GM10248 (cell line): ENCODE results near the gene CAPN11.

ENCODE experiments used
- CTCF ChIA-PET: fragments of 300-600 bp; sonication (Branson Sonifier 250); formaldehyde crosslinking; extraction: SDS; loops from one replicate; lab custom pipeline; 2021; ENCODE audit warnings: antibody characterized with exemption; lab: Yijun Ruan, JAX
- POLR2A ChIA-PET: fragments of 350-650 bp; sonication (Branson Sonifier 250); formaldehyde crosslinking; extraction: SDS; loops from one replicate; lab custom pipeline; 2020; ENCODE audit warnings: antibody characterized with exemption; lab: Yijun Ruan, JAX
- DNase-seq: peaks from one replicate; pipeline ENCODE4 v3.0.0; 2012; ENCODE audit errors: extremely low spot score
- CTCF ChIP-seq: IDR thresholded peaks from 2 replicates; pipeline ENCODE4 v1.5.1; 2012; ENCODE audit warnings: mild to moderate bottlenecking, low read depth; ENCODE audit errors: extremely low read depth, missing control alignments, control extremely low read depth

The CAPN11 gene

GRCh38 chr6:44203955-44204354, 45.3 kb downstream of the CAPN11 start:
- no peak for TF ChIP-seq CTCF
- DNase-seq = no peak
- CTCF ChIA-PET = interaction anchor here (1.2 to 5.2 kb wide), 3 partner anchors 12 to 32 kb away, joined by 3 to 21 read pairs (median 4); no protein-coding TSS in a partner anchor
- POLR2A ChIA-PET = no interaction called here

- ChIA-PET CTCF (interaction anchor here (0.7 to 2.8 kb wide), 5 partner anchors 10 to 60 kb away, joined by 3 to 12 read pairs (median 4); no protein-coding TSS in a partner anchor), POLR2A (interaction anchor here (0.7 kb wide), 1 partner anchor 12 kb away, joined by 4 read pairs; no protein-coding TSS in a partner anchor)
- TF ChIP-seq CTCF = no peak
- no peak for DNase-seq
Observed at GRCh38 chr6:44207966-44208365, 49.3 kb downstream of the CAPN11 start.

GRCh38 chr6:44211284-44211683, 52.7 kb downstream of the CAPN11 start:
- no peak for TF ChIP-seq CTCF
- CTCF ChIA-PET = interaction anchor here (1.7 kb wide), 1 partner anchor 26 kb away, joined by 6 read pairs; no protein-coding TSS in a partner anchor
- DNase-seq = no peak
- POLR2A ChIA-PET = no interaction called here

GRCh38 chr6:44214307-44214706, 55.7 kb downstream of the CAPN11 start:
- POLR2A ChIA-PET = no interaction called here

GRCh38 chr6:44216677-44217331, 58.2 kb downstream of the CAPN11 start, which contains the start of gene MYMX:
TSS of gene MYMX (plus strand) at chr6:44216926. CDS start at chr6:44217472, 546 bp downstream.
- ChIA-PET POLR2A (no interaction called here), CTCF (interaction anchor here (1.2 to 1.4 kb wide), 5 partner anchors 11 to 50 kb away, joined by 3 to 6 read pairs (median 4); no protein-coding TSS in a partner anchor)
- TF ChIP-seq CTCF = no peak
- DNase-seq = no peak

More at GRCh38 chr6:44214307-44214706, 55.7 kb downstream of the CAPN11 start:
- no peak for TF ChIP-seq CTCF
- CTCF ChIA-PET = interaction anchor here (0.9 to 2.2 kb wide), 7 partner anchors 10 to 54 kb away, joined by 3 to 10 read pairs (median 3); partner anchors contain the start of gene SLC29A1
- DNase-seq = no peak

GRCh38 chr6:44217332-44218143, 58.9 kb downstream of the CAPN11 start:
- ChIA-PET CTCF (interaction anchor here (1.3 to 2.1 kb wide), 2 partner anchors 20 to 45 kb away, joined by 6 to 7 read pairs; no protein-coding TSS in a partner anchor), POLR2A (no interaction called here)
- TF ChIP-seq CTCF = no peak
- DNase-seq = no peak
